Measurements from ENCODE around the gene KPNA4. TPM values are rescaled to one million over a fixed set of nuclear protein-coding genes. Genes with fewer than 3 reads are reported as not detected.
"Not testable (repeated sequence)": the region's sequence is repeated elsewhere in the genome, so short reads cannot be mapped to it uniquely, and the experiment has no call there.

The KPNA4 gene
- total and polyA plus RNA-seq, 5 donors from 2014 or later, result 6.9 to 55.2 (median 8.6) TPM

GRCh38 chr3:160603845-160604244 is 38.5 kb upstream of the KPNA4 start:
- not testable (repeated sequence) for H3K4me3 Mint-ChIP-seq; H3K36me3 ChIP-seq (ENCODE audit: control insufficient read depth, insufficient read depth, low read length); H3K27me3 Mint-ChIP-seq; H3K9me3 Mint-ChIP-seq; H3K27me3 ChIP-seq (ENCODE audit: control insufficient read depth, insufficient read depth, low read length); DNase-seq; H3K27ac Mint-ChIP-seq; H3K9me3 ChIP-seq (ENCODE audit: control insufficient read depth in 2 of 2, low read length in 2 of 2); H3K36me3 Mint-ChIP-seq; ATAC-seq (ENCODE audit: low read depth in 2 of 2); H3K4me1 ChIP-seq (ENCODE audit: control insufficient read depth, insufficient read depth, low read length, poor library complexity, severe bottlenecking); H3K4me1 Mint-ChIP-seq; H3K27ac ChIP-seq (ENCODE audit: insufficient read depth, low read length, poor library complexity, severe bottlenecking); H3K4me3 ChIP-seq (ENCODE audit: low read depth, low read length)

- Histone ChIP-seq H3K4me1 (ENCODE audit: control insufficient read depth, insufficient read depth, low read length, poor library complexity, severe bottlenecking) (no peaks in the 10 kb centered on the region), H3K27ac (ENCODE audit: insufficient read depth, low read length, poor library complexity, severe bottlenecking) (no peak overlapping the region), H3K4me3 (ENCODE audit: low read depth, low read length) (no peak overlapping the region), H3K36me3 (ENCODE audit: control insufficient read depth, insufficient read depth, low read length) (no peaks in the 10 kb centered on the region), H3K27me3 (ENCODE audit: control insufficient read depth, insufficient read depth, low read length) (peaks cover 7% of the 10 kb centered on the region), H3K9me3 (ENCODE audit: control insufficient read depth in 2 of 2, low read length in 2 of 2) (peaks cover 0 to 2% of the 10 kb centered on the region in 2 experiments)
- H3K4me3 Mint-ChIP-seq, result no peak overlapping the region
- H3K9me3 Mint-ChIP-seq, result peaks cover 0 to 3% (median 0%) of the 10 kb centered on the region in 7 donors
- H3K27ac Mint-ChIP-seq, result no peak overlapping the region
- DNase-seq, result no peak
- no peaks in the 10 kb centered on the region for H3K4me1 Mint-ChIP-seq
- H3K27me3 Mint-ChIP-seq, result peaks cover 9% of the 10 kb centered on the region
- H3K36me3 Mint-ChIP-seq, result no peaks in the 10 kb centered on the region
- no peak for ATAC-seq (ENCODE audit: low read depth in 2 of 2)
Observed at GRCh38 chr3:160602259-160602658, 36.9 kb upstream of the KPNA4 start.

GRCh38 chr3:160601288-160601687 is 35.9 kb upstream of the KPNA4 start:
- H3K27ac ChIP-seq (ENCODE audit: insufficient read depth, low read length, poor library complexity, severe bottlenecking), result no peak overlapping the region
- DNase-seq (no peak), ATAC-seq (ENCODE audit: low read depth in 2 of 2) (no peak)
- H3K4me3 ChIP-seq (ENCODE audit: low read depth, low read length), result no peak overlapping the region
- no peaks in the 10 kb centered on the region for H3K36me3 Mint-ChIP-seq
- H3K27ac Mint-ChIP-seq, result no peak overlapping the region
- no peak overlapping the region for H3K4me3 Mint-ChIP-seq
- H3K4me1 ChIP-seq (ENCODE audit: control insufficient read depth, insufficient read depth, low read length, poor library complexity, severe bottlenecking), result no peaks in the 10 kb centered on the region
- peaks cover 0 to 3% (median 0%) of the 10 kb centered on the region in 7 donors for H3K9me3 Mint-ChIP-seq
- peaks cover 7% of the 10 kb centered on the region for H3K27me3 ChIP-seq (ENCODE audit: control insufficient read depth, insufficient read depth, low read length)
- no peaks in the 10 kb centered on the region for H3K4me1 Mint-ChIP-seq
- H3K27me3 Mint-ChIP-seq, result peaks cover 10% of the 10 kb centered on the region
- H3K36me3 ChIP-seq (ENCODE audit: control insufficient read depth, insufficient read depth, low read length), result no peaks in the 10 kb centered on the region
- peaks cover 0 to 2% of the 10 kb centered on the region in 2 experiments for H3K9me3 ChIP-seq (ENCODE audit: control insufficient read depth in 2 of 2, low read length in 2 of 2)

- H3K27ac Mint-ChIP-seq, result no peak overlapping the region
- peaks cover 7% of the 10 kb centered on the region for H3K27me3 ChIP-seq (ENCODE audit: control insufficient read depth, insufficient read depth, low read length)
- H3K27ac ChIP-seq (ENCODE audit: insufficient read depth, low read length, poor library complexity, severe bottlenecking), result no peak overlapping the region
- H3K9me3 ChIP-seq (ENCODE audit: control insufficient read depth in 2 of 2, low read length in 2 of 2), result peaks cover 0 to under 1% of the 10 kb centered on the region in 2 experiments
- H3K4me3 ChIP-seq (ENCODE audit: low read depth, low read length), result no peak overlapping the region
- DNase-seq (no peak), ATAC-seq (ENCODE audit: low read depth in 2 of 2) (no peak)
- H3K4me3 Mint-ChIP-seq, result no peak overlapping the region
- peaks cover 21% of the 10 kb centered on the region for H3K27me3 Mint-ChIP-seq
- H3K4me1 Mint-ChIP-seq, result no peaks in the 10 kb centered on the region
- no peaks in the 10 kb centered on the region for H3K36me3 Mint-ChIP-seq
- no peaks in the 10 kb centered on the region for H3K36me3 ChIP-seq (ENCODE audit: control insufficient read depth, insufficient read depth, low read length)
- H3K9me3 Mint-ChIP-seq, result peaks cover 0 to 5% (median 3%) of the 10 kb centered on the region in 7 donors
- no peaks in the 10 kb centered on the region for H3K4me1 ChIP-seq (ENCODE audit: control insufficient read depth, insufficient read depth, low read length, poor library complexity, severe bottlenecking)
Observed at GRCh38 chr3:160598865-160599264, 33.5 kb upstream of the KPNA4 start.

- H3K27me3 ChIP-seq (ENCODE audit: control insufficient read depth, insufficient read depth, low read length), result peaks cover 11% of the 10 kb centered on the region
- Mint-ChIP-seq H3K9me3 (peaks cover 0 to 14% (median 3%) of the 10 kb centered on the region in 7 donors), H3K4me1 (no peaks in the 10 kb centered on the region), H3K27ac (no peak overlapping the region), H3K36me3 (no peaks in the 10 kb centered on the region), H3K4me3 (no peak overlapping the region), H3K27me3 (peaks cover 23% of the 10 kb centered on the region)
- DNase-seq (no peak), ATAC-seq (ENCODE audit: low read depth in 2 of 2) (no peak)
- no peaks in the 10 kb centered on the region for H3K36me3 ChIP-seq (ENCODE audit: control insufficient read depth, insufficient read depth, low read length)
- H3K27ac ChIP-seq (ENCODE audit: insufficient read depth, low read length, poor library complexity, severe bottlenecking), result no peak overlapping the region
- no peaks in the 10 kb centered on the region for H3K9me3 ChIP-seq (ENCODE audit: control insufficient read depth in 2 of 2, low read length in 2 of 2)
- H3K4me1 ChIP-seq (ENCODE audit: control insufficient read depth, insufficient read depth, low read length, poor library complexity, severe bottlenecking), result no peaks in the 10 kb centered on the region
- no peak overlapping the region for H3K4me3 ChIP-seq (ENCODE audit: low read depth, low read length)
Observed at GRCh38 chr3:160588023-160588422, 22.7 kb upstream of the KPNA4 start.

- peaks cover 29% of the 10 kb centered on the region for H3K27me3 Mint-ChIP-seq
- ATAC-seq (ENCODE audit: low read depth in 2 of 2), result no peak
- H3K27me3 ChIP-seq (ENCODE audit: control insufficient read depth, insufficient read depth, low read length), result peaks cover 11% of the 10 kb centered on the region
Observed at GRCh38 chr3:160587105-160587504, 21.7 kb upstream of the KPNA4 start.

GRCh38 chr3:160586679-160587078 is 21.3 kb upstream of the KPNA4 start:
- peaks cover 3% of the 10 kb centered on the region for H3K36me3 Mint-ChIP-seq
- peaks cover 0 to 15% (median 9%) of the 10 kb centered on the region in 7 donors for H3K9me3 Mint-ChIP-seq
- Histone ChIP-seq H3K9me3 (ENCODE audit: control insufficient read depth in 2 of 2, low read length in 2 of 2) (peaks cover 1% of the 10 kb centered on the region in 2 experiments), H3K27ac (ENCODE audit: insufficient read depth, low read length, poor library complexity, severe bottlenecking) (no peak overlapping the region), H3K4me1 (ENCODE audit: control insufficient read depth, insufficient read depth, low read length, poor library complexity, severe bottlenecking) (no peaks in the 10 kb centered on the region), H3K4me3 (ENCODE audit: low read depth, low read length) (no peak overlapping the region), H3K27me3 (ENCODE audit: control insufficient read depth, insufficient read depth, low read length) (peaks cover 14% of the 10 kb centered on the region), H3K36me3 (ENCODE audit: control insufficient read depth, insufficient read depth, low read length) (no peaks in the 10 kb centered on the region)
- H3K27ac Mint-ChIP-seq, result no peak overlapping the region
- peaks cover 34% of the 10 kb centered on the region for H3K27me3 Mint-ChIP-seq
- H3K4me3 Mint-ChIP-seq, result no peak overlapping the region
- no peaks in the 10 kb centered on the region for H3K4me1 Mint-ChIP-seq
- DNase-seq, result no peak
- no peak for ATAC-seq (ENCODE audit: low read depth in 2 of 2)

More at GRCh38 chr3:160587105-160587504, 21.7 kb upstream of the KPNA4 start:
- Histone ChIP-seq H3K36me3 (ENCODE audit: control insufficient read depth, insufficient read depth, low read length) (no peaks in the 10 kb centered on the region), H3K4me1 (ENCODE audit: control insufficient read depth, insufficient read depth, low read length, poor library complexity, severe bottlenecking) (no peaks in the 10 kb centered on the region), H3K4me3 (ENCODE audit: low read depth, low read length) (no peak overlapping the region), H3K9me3 (ENCODE audit: control insufficient read depth in 2 of 2, low read length in 2 of 2) (no peaks in the 10 kb centered on the region), H3K27ac (ENCODE audit: insufficient read depth, low read length, poor library complexity, severe bottlenecking) (no peak overlapping the region)
- H3K4me1 Mint-ChIP-seq, result no peaks in the 10 kb centered on the region
- H3K9me3 Mint-ChIP-seq, result peaks cover 0 to 14% (median 6%) of the 10 kb centered on the region in 7 donors
- no peak overlapping the region for H3K27ac Mint-ChIP-seq
- no peaks in the 10 kb centered on the region for H3K36me3 Mint-ChIP-seq
- no peak for DNase-seq
- H3K4me3 Mint-ChIP-seq, result no peak overlapping the region

GRCh38 chr3:160583451-160583850 is 18.1 kb upstream of the KPNA4 start:
- no peak overlapping the region for H3K27ac Mint-ChIP-seq
- H3K36me3 ChIP-seq (ENCODE audit: control insufficient read depth, insufficient read depth, low read length), result no peaks in the 10 kb centered on the region
- peaks cover 46% of the 10 kb centered on the region for H3K27me3 Mint-ChIP-seq
- no peaks in the 10 kb centered on the region for H3K4me1 Mint-ChIP-seq
- H3K4me3 ChIP-seq (ENCODE audit: low read depth, low read length), result no peak overlapping the region
- H3K4me1 ChIP-seq (ENCODE audit: control insufficient read depth, insufficient read depth, low read length, poor library complexity, severe bottlenecking), result no peaks in the 10 kb centered on the region
- peaks cover 8% of the 10 kb centered on the region for H3K36me3 Mint-ChIP-seq
- no peak overlapping the region for H3K4me3 Mint-ChIP-seq
- no peak for ATAC-seq (ENCODE audit: low read depth in 2 of 2)
- no peak overlapping the region for H3K27ac ChIP-seq (ENCODE audit: insufficient read depth, low read length, poor library complexity, severe bottlenecking)
- peaks cover 25% of the 10 kb centered on the region for H3K27me3 ChIP-seq (ENCODE audit: control insufficient read depth, insufficient read depth, low read length)
- peaks cover 10 to 13% of the 10 kb centered on the region in 2 experiments for H3K9me3 ChIP-seq (ENCODE audit: control insufficient read depth in 2 of 2, low read length in 2 of 2)
- peaks cover 0 to 18% (median 9%) of the 10 kb centered on the region in 7 donors for H3K9me3 Mint-ChIP-seq
- DNase-seq, result no peak
